ENCODE results near the gene ADGRL2.

The ADGRL2 gene

DNA sequence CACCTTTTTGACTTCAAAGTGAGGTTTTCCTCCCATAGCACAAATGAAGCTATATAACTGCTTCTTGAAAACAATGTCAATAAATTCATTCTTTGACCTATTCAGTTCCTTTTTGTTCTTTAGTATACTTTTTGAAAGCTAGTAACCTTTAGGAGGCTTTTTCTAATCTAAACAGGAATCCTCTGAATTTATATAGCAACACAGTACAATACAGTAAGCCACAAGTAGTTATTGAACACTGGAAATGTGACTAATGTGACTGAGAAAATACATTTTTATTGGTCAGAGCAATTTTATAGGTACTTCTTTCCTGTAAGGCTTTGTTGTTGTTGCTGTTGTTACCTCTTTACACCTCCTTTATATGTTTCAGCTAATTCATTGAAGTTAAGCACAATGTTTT, 49.8 kb downstream of the ADGRL2 start:
- Histone ChIP-seq H3K4me2 (ENCODE audit: low read depth, low read length, poor library complexity, severe bottlenecking) (no peak overlapping the region), H3K9ac (ENCODE audit: low read length) (no peak overlapping the region), H3K36me3 (ENCODE audit: low read length) (no peaks in the 10 kb centered on the region), H3K9me3 (ENCODE audit: insufficient read depth, low read length) (no peaks in the 10 kb centered on the region), H4K20me1 (ENCODE audit: low read depth, low read length) (no peaks in the 10 kb centered on the region), H2AFZ (ENCODE audit: low read depth, low read length, severe bottlenecking) (no peak overlapping the region), H3F3A (ENCODE audit: insufficient read depth) (no peaks in the 10 kb centered on the region), H3K9me2 (replicated peaks; ENCODE audit: insufficient read depth, low read length) (no peaks in the 10 kb centered on the region), H3K4me3 (ENCODE audit: insufficient read depth, low read length, poor library complexity, severe bottlenecking) (no peak overlapping the region), H3K79me2 (ENCODE audit: insufficient read depth, low read length) (no peaks in the 10 kb centered on the region), H3K27ac (ENCODE audit: low read depth, low read length) (no peak overlapping the region), H3K27me3 (ENCODE audit: low read length) (no peaks in the 10 kb centered on the region)
- TF ChIP-seq CTCF (IDR thresholded peaks at IDR 0.05; ENCODE audit: insufficient read depth, low read length, poor library complexity, severe bottlenecking) (no peak), EZH2phosphoT487 (conservative IDR thresholded peaks at IDR 0.05; ENCODE audit: low read length) (no peak)

- Histone ChIP-seq H3K4me3 (ENCODE audit: insufficient read depth, low read length, poor library complexity, severe bottlenecking) (no peak overlapping the region), H3K4me2 (ENCODE audit: low read depth, low read length, poor library complexity, severe bottlenecking) (no peak overlapping the region), H2AFZ (ENCODE audit: low read depth, low read length, severe bottlenecking) (no peak overlapping the region), H3K79me2 (ENCODE audit: insufficient read depth, low read length) (no peaks in the 10 kb centered on the region), H3F3A (ENCODE audit: insufficient read depth) (no peaks in the 10 kb centered on the region), H3K9me2 (replicated peaks; ENCODE audit: insufficient read depth, low read length) (no peaks in the 10 kb centered on the region), H3K27me3 (ENCODE audit: low read length) (no peaks in the 10 kb centered on the region), H4K20me1 (ENCODE audit: low read depth, low read length) (no peaks in the 10 kb centered on the region), H3K36me3 (ENCODE audit: low read length) (no peaks in the 10 kb centered on the region), H3K9ac (ENCODE audit: low read length) (no peak overlapping the region), H3K9me3 (ENCODE audit: insufficient read depth, low read length) (no peaks in the 10 kb centered on the region), H3K27ac (ENCODE audit: low read depth, low read length) (no peak overlapping the region)
- no peak for TF ChIP-seq CTCF (IDR thresholded peaks at IDR 0.05; ENCODE audit: insufficient read depth, low read length, poor library complexity, severe bottlenecking)
- no peak for TF ChIP-seq EZH2phosphoT487 (conservative IDR thresholded peaks at IDR 0.05; ENCODE audit: low read length)
These were observed 50.5 kb downstream of the ADGRL2 start for GRCh38 chr1:81851217-81851616.

- no peaks in the 10 kb centered on the region for H3K36me3 ChIP-seq (ENCODE audit: low read length)
- no peak overlapping the region for H3K9ac ChIP-seq (ENCODE audit: low read length)
- no peak overlapping the region for H3K27ac ChIP-seq (ENCODE audit: low read depth, low read length)
- TF ChIP-seq EZH2phosphoT487 (conservative IDR thresholded peaks at IDR 0.05; ENCODE audit: low read length) (no peak), CTCF (IDR thresholded peaks at IDR 0.05; ENCODE audit: insufficient read depth, low read length, poor library complexity, severe bottlenecking) (no peak)
- no peak overlapping the region for H2AFZ ChIP-seq (ENCODE audit: low read depth, low read length, severe bottlenecking)
- H3K27me3 ChIP-seq (ENCODE audit: low read length): no peaks in the 10 kb centered on the region
- H3K4me3 ChIP-seq (ENCODE audit: insufficient read depth, low read length, poor library complexity, severe bottlenecking): no peak overlapping the region
- H3K4me2 ChIP-seq (ENCODE audit: low read depth, low read length, poor library complexity, severe bottlenecking): no peak overlapping the region
- no peaks in the 10 kb centered on the region for H3F3A ChIP-seq (ENCODE audit: insufficient read depth)
- no peaks in the 10 kb centered on the region for H3K9me2 ChIP-seq (replicated peaks; ENCODE audit: insufficient read depth, low read length)
- H3K79me2 ChIP-seq (ENCODE audit: insufficient read depth, low read length): no peaks in the 10 kb centered on the region
- no peaks in the 10 kb centered on the region for H4K20me1 ChIP-seq (ENCODE audit: low read depth, low read length)
- H3K9me3 ChIP-seq (ENCODE audit: insufficient read depth, low read length): no peaks in the 10 kb centered on the region
These were observed 52.2 kb downstream of the ADGRL2 start for GRCh38 chr1:81852961-81853360.

GRCh38 chr1:81867235-81867634, 66.5 kb downstream of the ADGRL2 start:
- TF ChIP-seq CTCF (IDR thresholded peaks at IDR 0.05; ENCODE audit: insufficient read depth, low read length, poor library complexity, severe bottlenecking) (no peak), EZH2phosphoT487 (conservative IDR thresholded peaks at IDR 0.05; ENCODE audit: low read length) (no peak)
- H3K9me2 ChIP-seq (replicated peaks; ENCODE audit: insufficient read depth, low read length): no peaks in the 10 kb centered on the region
- no peaks in the 10 kb centered on the region for H3K79me2 ChIP-seq (ENCODE audit: insufficient read depth, low read length)
- H3K9ac ChIP-seq (ENCODE audit: low read length): no peak overlapping the region
- H4K20me1 ChIP-seq (ENCODE audit: low read depth, low read length): no peaks in the 10 kb centered on the region
- no peak overlapping the region for H3K4me2 ChIP-seq (ENCODE audit: low read depth, low read length, poor library complexity, severe bottlenecking)
- no peaks in the 10 kb centered on the region for H3F3A ChIP-seq (ENCODE audit: insufficient read depth)
- H3K4me3 ChIP-seq (ENCODE audit: insufficient read depth, low read length, poor library complexity, severe bottlenecking): no peak overlapping the region
- H3K27me3 ChIP-seq (ENCODE audit: low read length): no peaks in the 10 kb centered on the region
- H3K36me3 ChIP-seq (ENCODE audit: low read length): no peaks in the 10 kb centered on the region
- H3K9me3 ChIP-seq (ENCODE audit: insufficient read depth, low read length): no peaks in the 10 kb centered on the region
- H3K27ac ChIP-seq (ENCODE audit: low read depth, low read length): no peak overlapping the region
- H2AFZ ChIP-seq (ENCODE audit: low read depth, low read length, severe bottlenecking): no peak overlapping the region
